H9 (cell line): ENCODE results near the gene ITSN2. TPM values are rescaled to one million over a fixed set of nuclear protein-coding genes. Genes with fewer than 3 reads are reported as not detected.

Source experiments
- DNase-seq: peaks from one replicate; pipeline ENCODE4 v3.0.0-alpha.2; 2017
- H2AFZ ChIP-seq: one replicate; pipeline ENCODE4 v1.6.1; 2013; ENCODE audit warnings: mild to moderate bottlenecking, low read length, control low read depth, moderate library complexity
- H2AK5ac ChIP-seq: 2 replicates; pipeline ENCODE4 v1.6.1; 2013; ENCODE audit warnings: low read length, control low read depth, mixed read lengths; ENCODE audit not compliant: insufficient read length
- H2BK120ac ChIP-seq: one replicate; pipeline ENCODE4 v1.6.1; 2013; ENCODE audit warnings: low read depth, mild to moderate bottlenecking, low read length, control low read depth, inconsistent platforms; ENCODE audit not compliant: poor library complexity, severe bottlenecking
- H2BK12ac ChIP-seq: 2 replicates; pipeline ENCODE4 v1.6.1; 2013; ENCODE audit warnings: low read length, control low read depth, mixed read lengths, low read depth; ENCODE audit not compliant: insufficient read length
- H2BK15ac ChIP-seq: 2 replicates; pipeline ENCODE4 v1.6.1; 2013; ENCODE audit warnings: low read depth, low read length, control low read depth
- H2BK20ac ChIP-seq: one replicate; pipeline ENCODE4 v1.6.1; 2013; ENCODE audit warnings: low read depth, mild to moderate bottlenecking, low read length, control low read depth, inconsistent platforms; ENCODE audit not compliant: poor library complexity, severe bottlenecking
- H2BK5ac ChIP-seq: 2 replicates; pipeline ENCODE4 v1.6.1; 2013; ENCODE audit warnings: low read length, control low read depth, mixed read lengths; ENCODE audit not compliant: insufficient read length
- H3K14ac ChIP-seq: 2 replicates; pipeline ENCODE4 v1.6.1; 2013; ENCODE audit warnings: low read length, control low read depth; ENCODE audit not compliant: insufficient read depth
- H3K18ac ChIP-seq: 2 replicates; pipeline ENCODE4 v1.6.1; 2013; ENCODE audit warnings: low read depth, mild to moderate bottlenecking, mixed read lengths, low read length, control low read depth; ENCODE audit not compliant: insufficient read length
- H3K23ac ChIP-seq: 2 replicates; pipeline ENCODE4 v1.6.1; 2013; ENCODE audit warnings: low read length, control low read depth, mixed read lengths, low read depth; ENCODE audit not compliant: insufficient read length
- H3K23me2 ChIP-seq: 2 replicates; pipeline ENCODE4 v1.6.1; 2013; ENCODE audit warnings: low read depth, mild to moderate bottlenecking, mixed read lengths, low read length, control low read depth; ENCODE audit not compliant: insufficient read length, poor library complexity, severe bottlenecking
- H3K27ac ChIP-seq: 2 replicates; pipeline ENCODE4 v1.5.1; 2013; ENCODE audit warnings: low read length, control low read depth, mixed read lengths, low read depth; ENCODE audit not compliant: insufficient read length
- H3K27me3 ChIP-seq: 2 replicates; pipeline ENCODE4 v1.6.1; 2013; ENCODE audit warnings: low read length, control low read depth, inconsistent platforms; ENCODE audit not compliant: insufficient read depth
- H3K4ac ChIP-seq: 2 replicates; pipeline ENCODE4 v1.6.1; 2013; ENCODE audit warnings: low read depth, mild to moderate bottlenecking, control low read depth, inconsistent platforms, low read length, moderate library complexity
- H3K4me1 ChIP-seq: 2 replicates; pipeline ENCODE4 v1.6.1; 2013; ENCODE audit warnings: low read length, control low read depth, inconsistent platforms; ENCODE audit not compliant: insufficient read depth
- H3K4me2 ChIP-seq: 2 replicates; pipeline ENCODE4 v1.6.1; 2013; ENCODE audit warnings: low read length, control low read depth, mixed read lengths; ENCODE audit not compliant: insufficient read length, insufficient read depth
- H3K56ac ChIP-seq: 2 replicates; pipeline ENCODE4 v1.6.1; 2013; ENCODE audit warnings: low read depth, mild to moderate bottlenecking, mixed read lengths, low read length, control low read depth; ENCODE audit not compliant: insufficient read length
- H3K79me1 ChIP-seq: 2 replicates; pipeline ENCODE4 v1.6.1; 2013; ENCODE audit warnings: low read depth, mild to moderate bottlenecking, moderate library complexity, low read length, control low read depth, inconsistent platforms; ENCODE audit not compliant: insufficient read depth, poor library complexity, severe bottlenecking
- H3K79me2 ChIP-seq: 2 replicates; pipeline ENCODE4 v1.6.1; 2013; ENCODE audit warnings: low read length, control low read depth, inconsistent platforms; ENCODE audit not compliant: insufficient read depth
- H3K9ac ChIP-seq: 2 replicates; pipeline ENCODE4 v1.6.1; 2013; ENCODE audit warnings: low read length, control low read depth, mixed read lengths; ENCODE audit not compliant: insufficient read length; ENCODE audit errors: extremely low read depth
- H3K9me3 ChIP-seq: one replicate; pipeline ENCODE4 v1.6.1; 2013; ENCODE audit warnings: low read depth, low read length, inconsistent platforms; ENCODE audit not compliant: control insufficient read depth
- H3T11ph ChIP-seq: one replicate; pipeline ENCODE4 v1.6.1; 2013; ENCODE audit warnings: mild to moderate bottlenecking, low read length, control low read depth, inconsistent platforms
- H4K20me1 ChIP-seq: one replicate; pipeline ENCODE4 v1.6.1; 2013; ENCODE audit not compliant: control insufficient read depth, insufficient read length, insufficient read depth
- H4K5ac ChIP-seq: 2 replicates; pipeline ENCODE4 v1.6.1; 2013; ENCODE audit warnings: low read depth, mild to moderate bottlenecking, mixed read lengths, low read length, control low read depth; ENCODE audit not compliant: insufficient read length
- H4K8ac ChIP-seq: replicated peaks from 2 replicates; pipeline ENCODE4 v1.6.1; 2013; ENCODE audit warnings: low read length, control low read depth, mixed read lengths, low read depth; ENCODE audit not compliant: insufficient read length
- H4K91ac ChIP-seq: 2 replicates; pipeline ENCODE4 v1.6.1; 2013; ENCODE audit warnings: low read depth, mild to moderate bottlenecking, moderate library complexity, mixed read lengths, low read length, control low read depth; ENCODE audit not compliant: insufficient read length
- H3K27ac Mint-ChIP-seq, 3 experiments: 2 replicates in 2 of 3; 3 replicates in 1 of 3; pipeline ENCODE4 v1.8.0; 2020 to 2021; ENCODE audit warnings: mixed read lengths in 3 of 3, mild to moderate bottlenecking in 1 of 3, moderate library complexity in 1 of 3
- H3K27me3 Mint-ChIP-seq: 2 replicates; pipeline ENCODE4 v1.8.0; 2021; ENCODE audit warnings: low read depth, mild to moderate bottlenecking, moderate library complexity, mixed read lengths
- H3K36me3 Mint-ChIP-seq, 3 experiments: 2 replicates in 2 of 3; 3 replicates in 1 of 3; pipeline ENCODE4 v1.8.0; 2020 to 2021; ENCODE audit warnings: low read depth in 3 of 3, mixed read lengths in 3 of 3; ENCODE audit not compliant: insufficient read depth in 1 of 3
- H3K4me1 Mint-ChIP-seq, 2 experiments: 2 replicates each; pipeline ENCODE4 v1.8.0; 2020; ENCODE audit warnings: mixed read lengths in 2 of 2
- H3K4me3 Mint-ChIP-seq, 2 experiments: 2 replicates in 1 of 2; 3 replicates in 1 of 2; pipeline ENCODE4 v1.8.0; 2020 to 2021; ENCODE audit warnings: mild to moderate bottlenecking in 2 of 2, mixed read lengths in 2 of 2, moderate library complexity in 1 of 2
- H3K9me3 Mint-ChIP-seq, 2 experiments: 2 replicates in 1 of 2; 3 replicates in 1 of 2; pipeline ENCODE4 v1.8.0; 2020; ENCODE audit warnings: mild to moderate bottlenecking in 2 of 2, mixed read lengths in 2 of 2, moderate library complexity in 1 of 2
- WGBS: extraction: QIAGEN DNeasy Blood & Tissue Kit; methylation state at CpG from one replicate; pipeline ENCODE4 v1.1.7; 2013; ENCODE audit warnings: missing lambda C conversion rate, low lambda C conversion rate, mixed read lengths; ENCODE audit not compliant: insufficient read length; ENCODE audit errors: extremely low coverage; 5-methylcytosine and 5-hydroxymethylcytosine counted together
- total RNA-seq: library from RNA; stranded (reverse); gene quantifications from 2 replicates; pipeline ENCODE4 v1.2.1, GENCODE V29; 2021
- TF ChIP-seq, protein P1 (sequence below): fragments of 200-600 bp; sonication (generic); conservative IDR thresholded peaks from 3 replicates; pipeline ENCODE4 v1.8.0; 2021; ENCODE audit warnings: antibody characterized with exemption, mild to moderate bottlenecking

The ITSN2 gene
- total RNA-seq, 1 experiment from 2014 or later = 17.0 TPM

DNA sequence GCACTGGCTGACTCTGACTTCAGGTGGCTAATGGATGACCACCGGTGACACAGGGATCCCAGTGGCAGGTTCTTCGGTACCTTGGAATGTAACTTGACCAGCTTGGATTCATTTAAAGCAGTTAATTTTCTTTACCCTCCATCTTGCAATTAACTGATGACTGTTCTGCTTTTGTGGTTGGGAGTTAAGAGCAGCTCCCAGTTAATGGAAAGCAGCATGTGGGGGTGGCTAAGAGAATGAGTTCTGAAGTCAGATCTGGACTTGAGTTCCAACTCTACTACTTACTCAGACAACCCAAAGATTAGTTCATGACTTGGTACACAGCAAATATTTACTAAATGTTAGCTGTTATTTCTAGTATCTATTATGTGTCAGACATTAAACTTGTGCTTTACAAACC, 127.0 kb downstream of the ITSN2 start:
- H3K23ac ChIP-seq = no peak overlapping the region
- DNase-seq = no peak
- H4K8ac ChIP-seq = no peak overlapping the region
- H3K4me2 ChIP-seq = no peak overlapping the region
- no peak overlapping the region for H2AK5ac ChIP-seq
- Mint-ChIP-seq H3K4me1 (no peaks in the 10 kb centered on the region), H3K27ac (no peak overlapping the region), H3K9me3 (no peaks in the 10 kb centered on the region), H3K27me3 (no peaks in the 10 kb centered on the region), H3K4me3 (no peak overlapping the region), H3K36me3 (no peaks in the 10 kb centered on the region)
- H3K4ac ChIP-seq = no peak overlapping the region
- TF ChIP-seq, protein P1, sequence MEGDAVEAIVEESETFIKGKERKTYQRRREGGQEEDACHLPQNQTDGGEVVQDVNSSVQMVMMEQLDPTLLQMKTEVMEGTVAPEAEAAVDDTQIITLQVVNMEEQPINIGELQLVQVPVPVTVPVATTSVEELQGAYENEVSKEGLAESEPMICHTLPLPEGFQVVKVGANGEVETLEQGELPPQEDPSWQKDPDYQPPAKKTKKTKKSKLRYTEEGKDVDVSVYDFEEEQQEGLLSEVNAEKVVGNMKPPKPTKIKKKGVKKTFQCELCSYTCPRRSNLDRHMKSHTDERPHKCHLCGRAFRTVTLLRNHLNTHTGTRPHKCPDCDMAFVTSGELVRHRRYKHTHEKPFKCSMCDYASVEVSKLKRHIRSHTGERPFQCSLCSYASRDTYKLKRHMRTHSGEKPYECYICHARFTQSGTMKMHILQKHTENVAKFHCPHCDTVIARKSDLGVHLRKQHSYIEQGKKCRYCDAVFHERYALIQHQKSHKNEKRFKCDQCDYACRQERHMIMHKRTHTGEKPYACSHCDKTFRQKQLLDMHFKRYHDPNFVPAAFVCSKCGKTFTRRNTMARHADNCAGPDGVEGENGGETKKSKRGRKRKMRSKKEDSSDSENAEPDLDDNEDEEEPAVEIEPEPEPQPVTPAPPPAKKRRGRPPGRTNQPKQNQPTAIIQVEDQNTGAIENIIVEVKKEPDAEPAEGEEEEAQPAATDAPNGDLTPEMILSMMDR = no peak
- no CpG with 5 or more reads among the region's 2 CpGs for WGBS
- no peaks in the 10 kb centered on the region for H3K23me2 ChIP-seq
- H3K14ac ChIP-seq = no peak overlapping the region
- no peak overlapping the region for H2BK15ac ChIP-seq
- H2BK120ac ChIP-seq = no peak overlapping the region
- H3K27me3 ChIP-seq = no peaks in the 10 kb centered on the region
- H3K56ac ChIP-seq = no peak overlapping the region
- H3K4me1 ChIP-seq = no peaks in the 10 kb centered on the region
- no peaks in the 10 kb centered on the region for H3K79me1 ChIP-seq
- no peak overlapping the region for H2BK20ac ChIP-seq
- H2AFZ ChIP-seq = no peak overlapping the region
- H2BK12ac ChIP-seq = no peak overlapping the region
- H3K79me2 ChIP-seq = no peaks in the 10 kb centered on the region
- no peaks in the 10 kb centered on the region for H3K9me3 ChIP-seq
- no peak overlapping the region for H3K27ac ChIP-seq
- no peak overlapping the region for H3K9ac ChIP-seq
- H3T11ph ChIP-seq = no peak overlapping the region
- no peak overlapping the region for H2BK5ac ChIP-seq
- H4K91ac ChIP-seq = no peak overlapping the region
- H3K18ac ChIP-seq = no peak overlapping the region
- H4K5ac ChIP-seq = no peak overlapping the region
- no peaks in the 10 kb centered on the region for H4K20me1 ChIP-seq
